GM19193 (cell line): Measurements from ENCODE around the gene C16orf86.

Experiments used
- POLR2A ChIP-seq: IDR thresholded peaks from 4 replicates; pipeline ENCODE4 v1.6.1; 2011; ENCODE audit not compliant: insufficient read depth, insufficient read length; ENCODE audit errors: extremely low read depth

The C16orf86 gene

GRCh38 chr16:67666559-67667452 lies at the start of gene C16orf86, which contains the start of gene ENKD1:
C16orf86 (plus strand) TSS chr16:67666814; CDS start chr16:67666971, 157 bp downstream.
ENKD1 (minus strand) TSS chr16:67666750; CDS start chr16:67666442, 308 bp downstream.
- no peak for TF ChIP-seq POLR2A

- TF ChIP-seq POLR2A: no peak
Measured at GRCh38 chr16:67628216-67628615, 38.4 kb upstream of the C16orf86 start.

- no peak for TF ChIP-seq POLR2A
Measured at GRCh38 chr16:67632415-67633172, 34.0 kb upstream of the C16orf86 start.

GRCh38 chr16:67636713-67637112 lies 29.9 kb upstream of the C16orf86 start:
- TF ChIP-seq POLR2A: no peak

- TF ChIP-seq POLR2A: no peak
Measured at GRCh38 chr16:67637625-67638024, 29.0 kb upstream of the C16orf86 start.

GRCh38 chr16:67641779-67642708 lies 24.6 kb upstream of the C16orf86 start:
- no peak for TF ChIP-seq POLR2A

- TF ChIP-seq POLR2A: no peak
Measured at GRCh38 chr16:67644038-67644437, 22.6 kb upstream of the C16orf86 start.

GRCh38 chr16:67645397-67646121 lies 21.1 kb upstream of the C16orf86 start:
- no peak for TF ChIP-seq POLR2A

- no peak for TF ChIP-seq POLR2A
Measured at GRCh38 chr16:67647111-67647651, 19.4 kb upstream of the C16orf86 start.

GRCh38 chr16:67647681-67648080 lies 18.9 kb upstream of the C16orf86 start:
- TF ChIP-seq POLR2A: no peak

- TF ChIP-seq POLR2A: no peak
Measured at GRCh38 chr16:67648088-67648763, 18.4 kb upstream of the C16orf86 start.

- TF ChIP-seq POLR2A: no peak
Measured at GRCh38 chr16:67648764-67649407, 17.7 kb upstream of the C16orf86 start.
